ENCODE measurements around the gene CD180.

- TF ChIP-seq, protein P1, sequence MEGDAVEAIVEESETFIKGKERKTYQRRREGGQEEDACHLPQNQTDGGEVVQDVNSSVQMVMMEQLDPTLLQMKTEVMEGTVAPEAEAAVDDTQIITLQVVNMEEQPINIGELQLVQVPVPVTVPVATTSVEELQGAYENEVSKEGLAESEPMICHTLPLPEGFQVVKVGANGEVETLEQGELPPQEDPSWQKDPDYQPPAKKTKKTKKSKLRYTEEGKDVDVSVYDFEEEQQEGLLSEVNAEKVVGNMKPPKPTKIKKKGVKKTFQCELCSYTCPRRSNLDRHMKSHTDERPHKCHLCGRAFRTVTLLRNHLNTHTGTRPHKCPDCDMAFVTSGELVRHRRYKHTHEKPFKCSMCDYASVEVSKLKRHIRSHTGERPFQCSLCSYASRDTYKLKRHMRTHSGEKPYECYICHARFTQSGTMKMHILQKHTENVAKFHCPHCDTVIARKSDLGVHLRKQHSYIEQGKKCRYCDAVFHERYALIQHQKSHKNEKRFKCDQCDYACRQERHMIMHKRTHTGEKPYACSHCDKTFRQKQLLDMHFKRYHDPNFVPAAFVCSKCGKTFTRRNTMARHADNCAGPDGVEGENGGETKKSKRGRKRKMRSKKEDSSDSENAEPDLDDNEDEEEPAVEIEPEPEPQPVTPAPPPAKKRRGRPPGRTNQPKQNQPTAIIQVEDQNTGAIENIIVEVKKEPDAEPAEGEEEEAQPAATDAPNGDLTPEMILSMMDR (IDR thresholded peaks at IDR 0.05; ENCODE audit: low read length), result no peak
- no peak for TF ChIP-seq EZH2 (optimal IDR thresholded peaks at IDR 0.05; ENCODE audit: low read depth, low read length)
Measured at GRCh38 chr5:67204821-67205220, 8.2 kb upstream of the CD180 start.

All from MM.1S (cell line).